ENCODE results near the gene TRIM65. TPM values are rescaled to one million over a fixed set of nuclear protein-coding genes. Genes with fewer than 3 reads are reported as not detected.

The TRIM65 gene
- total RNA-seq, 2 experiments from 2014 or later, result 9.9 to 11.7 TPM

- DNase-seq, result no peak
- intact Hi-C loops (cut with DNase I, micrococcal nuclease), result no loop called here
- Mint-ChIP-seq H3K36me3 (ENCODE audit: low read depth) (peaks cover 4% of the 10 kb centered on the region), H3K4me1 (ENCODE audit: low read depth) (no peaks in the 10 kb centered on the region), H3K27ac (no peak overlapping the region), H3K4me3 (no peak overlapping the region), H3K9me3 (no peaks in the 10 kb centered on the region), H3K27me3 (no peaks in the 10 kb centered on the region)
- Histone ChIP-seq H3K9me3 (ENCODE audit: control insufficient read depth in 1 of 2, insufficient read depth in 1 of 2, low read length in 2 of 2) (no peaks in the 10 kb centered on the region), H3K27me3 (ENCODE audit: control insufficient read depth in 1 of 2, insufficient read depth in 2 of 2, low read length in 2 of 2) (no peaks in the 10 kb centered on the region), H3K4me3 (ENCODE audit: low read length) (no peak overlapping the region), H3K27ac (ENCODE audit: low read depth in 1 of 2, low read length in 2 of 2) (no peak overlapping the region), H3K4me1 (ENCODE audit: insufficient read depth, low read length) (no peaks in the 10 kb centered on the region), H3K36me3 (ENCODE audit: insufficient read depth, low read length) (no peaks in the 10 kb centered on the region)
- ATAC-seq (ENCODE audit: poor library complexity), result no peak
- POLR2A ChIA-PET, result no interaction called here
- CTCF ChIA-PET, result no interaction called here
- TF ChIP-seq, protein P1, sequence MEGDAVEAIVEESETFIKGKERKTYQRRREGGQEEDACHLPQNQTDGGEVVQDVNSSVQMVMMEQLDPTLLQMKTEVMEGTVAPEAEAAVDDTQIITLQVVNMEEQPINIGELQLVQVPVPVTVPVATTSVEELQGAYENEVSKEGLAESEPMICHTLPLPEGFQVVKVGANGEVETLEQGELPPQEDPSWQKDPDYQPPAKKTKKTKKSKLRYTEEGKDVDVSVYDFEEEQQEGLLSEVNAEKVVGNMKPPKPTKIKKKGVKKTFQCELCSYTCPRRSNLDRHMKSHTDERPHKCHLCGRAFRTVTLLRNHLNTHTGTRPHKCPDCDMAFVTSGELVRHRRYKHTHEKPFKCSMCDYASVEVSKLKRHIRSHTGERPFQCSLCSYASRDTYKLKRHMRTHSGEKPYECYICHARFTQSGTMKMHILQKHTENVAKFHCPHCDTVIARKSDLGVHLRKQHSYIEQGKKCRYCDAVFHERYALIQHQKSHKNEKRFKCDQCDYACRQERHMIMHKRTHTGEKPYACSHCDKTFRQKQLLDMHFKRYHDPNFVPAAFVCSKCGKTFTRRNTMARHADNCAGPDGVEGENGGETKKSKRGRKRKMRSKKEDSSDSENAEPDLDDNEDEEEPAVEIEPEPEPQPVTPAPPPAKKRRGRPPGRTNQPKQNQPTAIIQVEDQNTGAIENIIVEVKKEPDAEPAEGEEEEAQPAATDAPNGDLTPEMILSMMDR (IDR thresholded peaks at IDR 0.05), result no peak
Measured at GRCh38 chr17:75931062-75931461, 34.3 kb upstream of the TRIM65 start.

DNA sequence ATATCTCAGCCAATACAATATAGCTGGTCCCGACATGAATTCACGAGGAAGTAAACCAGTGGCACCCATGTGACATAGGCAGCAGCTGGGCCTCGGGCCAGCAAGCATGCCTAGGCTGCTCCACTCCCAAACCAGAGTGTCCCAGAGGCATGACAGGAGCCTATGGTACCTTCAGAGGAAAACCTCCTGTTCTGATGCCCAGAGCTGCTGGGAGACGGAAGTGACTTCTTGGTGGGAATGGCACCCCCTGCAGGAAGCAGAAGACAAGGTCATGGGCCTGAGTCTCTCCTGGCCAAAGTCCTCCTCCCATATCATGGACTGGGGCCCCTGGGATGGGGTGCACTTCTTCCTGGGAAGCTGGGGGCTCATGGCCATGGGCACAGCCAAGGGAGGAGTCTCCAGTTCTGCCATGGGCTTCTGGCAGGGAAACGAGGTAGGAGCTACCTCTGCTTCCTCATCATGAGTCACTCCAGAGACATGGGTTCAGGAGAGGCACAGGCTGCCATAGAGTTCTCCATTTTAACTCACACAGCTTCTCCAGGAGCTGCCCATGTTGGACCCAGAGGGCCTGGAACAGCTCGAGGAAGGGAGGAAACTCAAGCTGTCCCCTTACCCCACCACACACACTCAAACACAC, 30.7 kb upstream of the TRIM65 start:
- H3K27me3 Mint-ChIP-seq, result no peaks in the 10 kb centered on the region
- no peak overlapping the region for H3K4me3 ChIP-seq (ENCODE audit: low read length)
- DNase-seq (peak in 1 of 14 experiments; percentile 29), ATAC-seq (ENCODE audit: poor library complexity) (no peak)
- POLR2A ChIA-PET, result no interaction called here
- H3K4me1 ChIP-seq (ENCODE audit: insufficient read depth, low read length), result no peaks in the 10 kb centered on the region
- no peaks in the 10 kb centered on the region for H3K27me3 ChIP-seq (ENCODE audit: control insufficient read depth in 1 of 2, insufficient read depth in 2 of 2, low read length in 2 of 2)
- no peak overlapping the region for H3K27ac ChIP-seq (ENCODE audit: low read depth in 1 of 2, low read length in 2 of 2)
- H3K9me3 Mint-ChIP-seq, result no peaks in the 10 kb centered on the region
- H3K4me3 Mint-ChIP-seq, result no peak overlapping the region
- TF ChIP-seq, protein P1 (IDR thresholded peaks at IDR 0.05), result peak; percentile 22
- CTCF ChIA-PET, result no interaction called here
- peaks cover 6% of the 10 kb centered on the region for H3K36me3 ChIP-seq (ENCODE audit: insufficient read depth, low read length)
- intact Hi-C loops (cut with DNase I, micrococcal nuclease), result loop anchor here in 1 of 2 experiments (5.0 kb wide), 2 partner anchors 35 to 65 kb away; no protein-coding TSS in a partner anchor
- no peak overlapping the region for H3K27ac Mint-ChIP-seq
- H3K36me3 Mint-ChIP-seq (ENCODE audit: low read depth), result peaks cover 4% of the 10 kb centered on the region
- no peaks in the 10 kb centered on the region for H3K4me1 Mint-ChIP-seq (ENCODE audit: low read depth)
- no peaks in the 10 kb centered on the region for H3K9me3 ChIP-seq (ENCODE audit: control insufficient read depth in 1 of 2, insufficient read depth in 1 of 2, low read length in 2 of 2)

DNA sequence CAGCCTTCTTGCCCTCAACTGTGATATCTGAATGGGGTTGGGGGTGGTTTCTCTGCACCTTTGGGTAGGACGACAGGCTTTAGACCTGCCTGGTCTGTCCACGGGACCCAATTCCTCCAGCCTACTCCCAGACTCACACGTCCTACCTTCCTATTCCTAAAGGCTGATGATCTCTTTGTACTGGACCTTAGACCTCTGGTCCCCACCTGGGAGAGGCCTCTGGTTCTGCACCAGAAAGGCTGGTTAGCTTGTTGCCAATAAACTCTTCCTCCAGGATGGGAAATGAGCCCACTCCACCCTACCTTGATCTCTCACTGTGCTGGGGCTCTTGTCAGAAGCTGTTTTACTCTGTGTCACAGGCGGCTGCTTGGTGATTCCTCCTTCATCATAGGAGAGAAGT, 29.7 kb upstream of the TRIM65 start:
- no peaks in the 10 kb centered on the region for H3K9me3 ChIP-seq (ENCODE audit: control insufficient read depth in 1 of 2, insufficient read depth in 1 of 2, low read length in 2 of 2)
- TF ChIP-seq, protein P1 (IDR thresholded peaks at IDR 0.05), result no peak
- H3K4me1 Mint-ChIP-seq (ENCODE audit: low read depth), result no peaks in the 10 kb centered on the region

More for the DNA sequence above, 29.7 kb upstream of the TRIM65 start:
- Histone ChIP-seq H3K4me1 (ENCODE audit: insufficient read depth, low read length) (no peaks in the 10 kb centered on the region), H3K27me3 (ENCODE audit: control insufficient read depth in 1 of 2, insufficient read depth in 2 of 2, low read length in 2 of 2) (no peaks in the 10 kb centered on the region), H3K4me3 (ENCODE audit: low read length) (no peak overlapping the region), H3K27ac (ENCODE audit: low read depth in 1 of 2, low read length in 2 of 2) (no peak overlapping the region), H3K36me3 (ENCODE audit: insufficient read depth, low read length) (peaks cover 6% of the 10 kb centered on the region)
- Mint-ChIP-seq H3K9me3 (no peaks in the 10 kb centered on the region), H3K27ac (no peak overlapping the region), H3K4me3 (no peak overlapping the region), H3K36me3 (ENCODE audit: low read depth) (peaks cover 4% of the 10 kb centered on the region), H3K27me3 (no peaks in the 10 kb centered on the region)
- intact Hi-C loops (cut with DNase I, micrococcal nuclease), result loop anchor here in 1 of 2 experiments (5.0 kb wide), 2 partner anchors 36 to 66 kb away; no protein-coding TSS in a partner anchor
- ATAC-seq (ENCODE audit: poor library complexity), result no peak
- ChIA-PET POLR2A (no interaction called here), CTCF (no interaction called here)
- no peak for DNase-seq
